Measurements from ENCODE around the gene SPATA24. TPM values are rescaled to one million over a fixed set of nuclear protein-coding genes. Genes with fewer than 3 reads are reported as not detected.
"Not testable (repeated sequence)": the region's sequence is repeated elsewhere in the genome, so short reads cannot be mapped to it uniquely, and the experiment has no call there.

Gene SPATA24
- total RNA-seq, 1 experiment from 2014 or later = 4.6 TPM

DNA sequence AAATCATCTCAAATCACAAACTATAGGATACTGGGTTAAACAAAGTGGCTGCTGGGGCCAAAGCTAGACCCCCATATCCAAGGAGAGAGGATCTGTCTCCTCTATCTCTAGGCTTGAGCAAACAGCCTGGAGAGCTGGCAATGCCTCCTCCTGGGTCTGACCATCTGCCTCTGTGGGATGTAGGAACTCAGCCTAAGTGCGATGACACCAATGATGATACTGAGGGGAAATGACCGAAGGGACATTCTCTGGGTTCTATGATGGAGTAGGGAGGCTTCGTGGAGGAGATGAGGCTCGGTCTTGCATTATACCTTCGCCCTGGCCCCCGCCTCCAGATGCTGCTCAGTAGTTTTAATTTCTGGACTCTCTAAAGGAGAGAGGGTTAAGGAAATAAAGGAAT is 9.3 kb upstream of the SPATA24 start:
- no peaks in the 10 kb centered on the region for H3K79me2 ChIP-seq (ENCODE audit: low read length)

DNA sequence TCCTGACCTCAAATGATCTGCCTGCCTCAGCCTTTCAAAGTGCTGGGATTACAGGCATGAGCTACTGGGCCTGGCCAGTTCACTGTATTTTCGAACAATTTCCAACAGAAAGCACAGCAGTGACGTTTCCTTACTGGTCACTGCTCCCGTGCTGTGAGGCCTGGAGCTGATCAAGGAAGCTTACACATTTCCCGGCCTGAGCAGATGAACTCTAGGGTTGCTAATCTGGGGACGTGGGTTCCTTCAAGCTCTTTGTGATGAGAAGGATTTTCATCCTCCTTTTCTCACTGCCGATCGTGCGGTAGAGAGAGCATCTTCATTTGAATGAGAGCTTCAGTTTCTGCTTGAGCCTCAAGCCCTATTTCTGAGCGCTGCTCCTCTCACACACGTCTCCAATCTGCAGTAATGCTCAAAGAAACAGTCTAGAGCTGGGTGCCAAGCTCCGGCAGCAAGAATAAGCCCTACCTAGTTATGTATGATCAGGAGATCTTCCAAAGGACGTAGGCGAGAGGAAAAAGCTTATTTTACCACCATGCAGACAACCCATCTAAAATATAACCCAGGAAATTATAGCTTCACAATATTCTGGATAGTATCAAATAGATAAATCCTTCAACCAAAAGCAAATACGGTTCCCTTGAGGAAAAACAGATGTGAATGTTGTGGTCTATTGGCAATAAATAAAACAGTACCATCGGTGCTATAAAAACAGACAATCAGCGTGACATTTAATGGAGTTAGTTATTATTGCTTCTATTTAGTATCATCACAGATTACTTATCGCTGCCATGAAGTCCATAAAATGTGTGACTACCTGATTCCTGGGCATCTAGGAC is 7.3 kb upstream of the SPATA24 start:
- H3K36me3 ChIP-seq (ENCODE audit: insufficient read depth, low read length) = no peaks in the 10 kb centered on the region
- no peaks in the 10 kb centered on the region for H3K79me2 ChIP-seq (ENCODE audit: low read length)
- H4K20me1 ChIP-seq (ENCODE audit: insufficient read depth, low read depth, low read length) = no peaks in the 10 kb centered on the region
- no peak for DNase-seq
- H3K9me3 ChIP-seq (ENCODE audit: low read length) = no peaks in the 10 kb centered on the region
- H3K4me1 ChIP-seq (ENCODE audit: low read length) = peaks cover 36% of the 10 kb centered on the region
- H3K27ac ChIP-seq (ENCODE audit: low read length) = no peak overlapping the region
- no peaks in the 10 kb centered on the region for H3K27me3 ChIP-seq (ENCODE audit: low read length)
- no peak overlapping the region for H2AFZ ChIP-seq (ENCODE audit: low read length)
- H3K9me2 ChIP-seq (replicated peaks; ENCODE audit: insufficient read depth, low read length) = no peaks in the 10 kb centered on the region
- no peak overlapping the region for H3K4me2 ChIP-seq (ENCODE audit: low read depth, low read length, poor library complexity, severe bottlenecking)
- H3K4me3 ChIP-seq (ENCODE audit: low read length) = no peak overlapping the region
- H3K9ac ChIP-seq (ENCODE audit: low read length) = no peak overlapping the region

More for the DNA sequence above, 9.3 kb upstream of the SPATA24 start:
- no peak for DNase-seq
- Histone ChIP-seq H3K4me2 (ENCODE audit: low read depth, low read length, poor library complexity, severe bottlenecking) (no peak overlapping the region), H3K36me3 (ENCODE audit: insufficient read depth, low read length) (no peaks in the 10 kb centered on the region), H2AFZ (ENCODE audit: low read length) (no peak overlapping the region), H3K9ac (ENCODE audit: low read length) (no peak overlapping the region), H4K20me1 (ENCODE audit: insufficient read depth, low read depth, low read length) (no peaks in the 10 kb centered on the region), H3K4me1 (ENCODE audit: low read length) (peaks cover 20% of the 10 kb centered on the region), H3K9me3 (ENCODE audit: low read length) (no peaks in the 10 kb centered on the region), H3K27me3 (ENCODE audit: low read length) (no peaks in the 10 kb centered on the region), H3K27ac (ENCODE audit: low read length) (no peak overlapping the region), H3K4me3 (ENCODE audit: low read length) (no peak overlapping the region), H3K9me2 (replicated peaks; ENCODE audit: insufficient read depth, low read length) (no peaks in the 10 kb centered on the region)

DNA sequence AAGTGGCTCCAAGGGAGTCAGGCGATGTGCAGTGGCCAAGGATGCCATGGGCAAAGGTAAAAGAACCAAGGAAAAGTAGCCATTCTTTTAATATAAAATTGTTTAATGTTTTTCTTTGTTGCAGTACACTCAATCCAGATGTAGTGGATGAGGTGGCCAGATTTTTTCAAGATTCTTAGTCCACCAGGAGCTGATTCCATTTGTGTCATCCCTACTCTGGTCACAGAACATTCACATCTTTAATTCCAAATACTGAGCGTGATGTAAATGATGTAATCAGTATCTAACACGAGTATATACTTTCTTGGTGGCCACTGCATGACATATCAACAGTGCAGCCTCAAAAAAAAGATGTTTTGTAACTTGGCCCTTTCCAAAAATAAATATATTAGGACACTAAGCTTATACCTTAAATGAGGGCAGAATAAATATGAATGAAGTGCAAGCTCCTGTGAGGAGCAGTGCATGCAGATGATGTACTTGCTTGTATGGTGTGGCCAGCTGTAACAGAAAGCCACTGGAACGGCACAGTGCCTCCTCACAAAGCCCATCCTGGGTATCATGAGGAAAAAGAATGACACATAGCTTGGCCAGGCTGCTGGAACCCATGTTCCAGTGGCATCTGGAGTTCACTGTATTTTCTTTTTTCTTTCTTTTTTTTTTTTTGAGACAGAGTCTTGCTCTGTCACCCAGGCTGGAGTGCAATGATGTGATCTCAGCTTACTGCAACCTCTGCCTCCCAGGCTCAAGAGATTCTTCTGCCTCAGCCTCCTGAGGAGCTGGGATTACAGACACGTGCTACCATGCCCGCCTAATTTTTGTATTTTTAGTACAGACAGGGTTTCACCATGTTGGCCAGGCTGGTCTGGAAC is 6.5 kb upstream of the SPATA24 start:
- Histone ChIP-seq H2AFZ (ENCODE audit: low read length) (no peak overlapping the region), H3K9ac (ENCODE audit: low read length) (no peak overlapping the region), H3K4me1 (ENCODE audit: low read length) (peaks cover 36% of the 10 kb centered on the region), H3K9me2 (replicated peaks; ENCODE audit: insufficient read depth, low read length) (no peaks in the 10 kb centered on the region), H3K79me2 (ENCODE audit: low read length) (no peaks in the 10 kb centered on the region), H4K20me1 (ENCODE audit: insufficient read depth, low read depth, low read length) (no peaks in the 10 kb centered on the region), H3K4me2 (ENCODE audit: low read depth, low read length, poor library complexity, severe bottlenecking) (no peak overlapping the region), H3K36me3 (ENCODE audit: insufficient read depth, low read length) (no peaks in the 10 kb centered on the region), H3K9me3 (ENCODE audit: low read length) (no peaks in the 10 kb centered on the region), H3K4me3 (ENCODE audit: low read length) (no peak overlapping the region), H3K27me3 (ENCODE audit: low read length) (no peaks in the 10 kb centered on the region), H3K27ac (ENCODE audit: low read length) (no peak overlapping the region)
- no peak for DNase-seq

DNA sequence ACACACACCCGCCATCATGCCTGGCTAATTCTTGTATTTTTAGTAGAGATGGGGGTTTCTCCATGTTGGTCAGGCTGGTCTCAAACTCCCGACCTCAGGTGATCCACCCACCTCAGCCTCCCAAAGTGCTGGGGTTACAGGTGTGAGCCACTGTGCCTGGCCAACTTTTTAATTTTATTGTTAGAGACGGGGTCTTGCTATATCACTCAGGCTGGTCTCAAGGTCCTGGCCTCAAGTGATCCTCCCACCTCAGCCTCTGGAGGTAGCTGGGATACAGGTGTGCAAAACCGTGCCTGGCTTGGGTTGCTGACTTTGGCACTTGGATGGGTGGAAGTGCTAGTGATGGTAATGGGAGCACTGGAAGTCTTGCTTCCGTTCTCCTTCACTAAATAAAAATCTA is 5.2 kb upstream of the SPATA24 start:
- H3K4me3 ChIP-seq (ENCODE audit: low read length); H3K27ac ChIP-seq (ENCODE audit: low read length); H4K20me1 ChIP-seq (ENCODE audit: insufficient read depth, low read depth, low read length); H3K9me3 ChIP-seq (ENCODE audit: low read length); H2AFZ ChIP-seq (ENCODE audit: low read length); H3K4me2 ChIP-seq (ENCODE audit: low read depth, low read length, poor library complexity, severe bottlenecking); H3K79me2 ChIP-seq (ENCODE audit: low read length); H3K27me3 ChIP-seq (ENCODE audit: low read length); DNase-seq; H3K36me3 ChIP-seq (ENCODE audit: insufficient read depth, low read length); H3K9ac ChIP-seq (ENCODE audit: low read length); H3K9me2 ChIP-seq (replicated peaks; ENCODE audit: insufficient read depth, low read length): not testable (repeated sequence)
- H3K4me1 ChIP-seq (ENCODE audit: low read length) = peaks cover 43% of the 10 kb centered on the region

DNA sequence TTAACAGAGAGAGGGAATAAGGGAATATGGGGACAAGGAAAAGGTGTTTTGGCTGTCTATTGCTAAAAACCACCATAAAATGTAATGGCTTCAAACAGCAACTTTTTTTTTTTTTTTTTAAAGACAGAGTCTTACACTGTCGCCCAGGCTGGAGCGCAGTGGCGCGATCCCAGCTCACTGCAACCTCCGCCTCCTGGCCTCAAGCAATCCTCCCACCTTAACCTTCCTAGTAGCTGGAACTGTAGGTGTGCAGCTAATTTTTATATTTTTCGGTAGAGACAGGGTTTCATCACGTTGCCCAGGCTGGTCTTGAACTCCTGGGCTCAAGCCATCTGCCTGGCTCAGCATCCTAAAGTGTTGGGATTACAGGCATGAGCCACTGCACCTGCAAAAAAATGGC is 4.3 kb upstream of the SPATA24 start:
- peaks cover 47% of the 10 kb centered on the region for H3K4me1 ChIP-seq (ENCODE audit: low read length)
- H3K27me3 ChIP-seq (ENCODE audit: low read length) = no peaks in the 10 kb centered on the region
- H3K4me3 ChIP-seq (ENCODE audit: low read length) = peak overlapping the region; percentile 45; the same call in 1 of the 2 replicates
- H3K9ac ChIP-seq (ENCODE audit: low read length) = peak overlapping the region; percentile 52; the same call in 1 of the 2 replicates
- H2AFZ ChIP-seq (ENCODE audit: low read length) = peak overlapping the region; percentile 96
- peak overlapping the region; percentile 82 for H3K27ac ChIP-seq (ENCODE audit: low read length)
- no peaks in the 10 kb centered on the region for H3K36me3 ChIP-seq (ENCODE audit: insufficient read depth, low read length)
- H4K20me1 ChIP-seq (ENCODE audit: insufficient read depth, low read depth, low read length) = no peaks in the 10 kb centered on the region
- peak overlapping the region; percentile 71 for H3K4me2 ChIP-seq (ENCODE audit: low read depth, low read length, poor library complexity, severe bottlenecking)
- no peaks in the 10 kb centered on the region for H3K9me2 ChIP-seq (replicated peaks; ENCODE audit: insufficient read depth, low read length)
- H3K79me2 ChIP-seq (ENCODE audit: low read length) = no peaks in the 10 kb centered on the region
- DNase-seq = no peak
- H3K9me3 ChIP-seq (ENCODE audit: low read length) = no peaks in the 10 kb centered on the region

DNA sequence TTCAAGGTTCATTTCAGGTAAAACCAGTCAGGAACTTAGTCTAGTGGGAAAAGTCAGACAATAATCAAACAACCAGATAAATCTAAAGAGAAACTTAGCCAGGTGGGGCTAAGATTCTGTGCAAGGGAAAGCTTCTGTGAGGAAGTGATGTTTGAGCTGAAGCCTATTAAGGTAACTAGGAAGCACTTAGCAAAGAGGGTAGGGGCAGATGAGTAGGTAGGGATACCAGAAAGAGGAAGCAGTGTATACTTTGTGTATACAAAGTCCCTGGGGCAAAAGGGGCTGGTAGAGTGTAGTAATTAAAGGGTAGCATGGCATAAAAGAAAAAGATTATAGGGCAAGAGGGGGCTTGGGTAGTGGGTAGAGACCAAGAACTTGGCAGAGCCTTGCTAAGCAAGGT is 3.6 kb upstream of the SPATA24 start:
- Histone ChIP-seq H3K36me3 (ENCODE audit: insufficient read depth, low read length) (no peaks in the 10 kb centered on the region), H3K9ac (ENCODE audit: low read length) (peak overlapping the region; percentile 52; the same call in 1 of the 2 replicates), H3K4me1 (ENCODE audit: low read length) (peaks cover 54% of the 10 kb centered on the region), H3K27me3 (ENCODE audit: low read length) (no peaks in the 10 kb centered on the region), H3K9me3 (ENCODE audit: low read length) (no peaks in the 10 kb centered on the region), H3K4me3 (ENCODE audit: low read length) (peak overlapping the region; percentile 45), H3K79me2 (ENCODE audit: low read length) (no peaks in the 10 kb centered on the region), H3K9me2 (replicated peaks; ENCODE audit: insufficient read depth, low read length) (no peaks in the 10 kb centered on the region), H2AFZ (ENCODE audit: low read length) (peak overlapping the region; percentile 96), H4K20me1 (ENCODE audit: insufficient read depth, low read depth, low read length) (no peaks in the 10 kb centered on the region), H3K27ac (ENCODE audit: low read length) (peak overlapping the region; percentile 82), H3K4me2 (ENCODE audit: low read depth, low read length, poor library complexity, severe bottlenecking) (peak overlapping the region; percentile 71)
- DNase-seq = peak; percentile 88

DNA sequence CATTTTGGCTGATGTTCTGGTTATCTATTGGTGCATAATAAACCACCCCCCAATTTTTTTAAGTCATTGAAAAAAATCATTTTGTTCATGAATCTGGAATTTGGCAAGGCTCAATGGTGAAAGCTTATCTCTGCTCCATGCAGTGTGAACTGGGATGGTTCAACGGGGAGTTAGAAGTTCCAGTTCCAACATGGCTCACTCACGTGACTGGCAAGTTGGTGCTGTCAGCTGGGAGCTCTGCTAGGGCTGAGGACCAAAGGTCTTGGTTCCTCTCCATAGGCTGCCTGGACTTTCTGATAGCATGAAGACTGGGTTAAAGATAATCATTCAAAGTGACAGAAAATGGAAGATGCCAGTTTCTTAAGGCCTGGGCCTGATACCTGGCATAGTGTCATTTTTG is 3.1 kb upstream of the SPATA24 start:
- Histone ChIP-seq H3K4me3 (ENCODE audit: low read length) (no peak overlapping the region), H3K27ac (ENCODE audit: low read length) (peak overlapping the region; percentile 82), H3K9me3 (ENCODE audit: low read length) (no peaks in the 10 kb centered on the region), H3K79me2 (ENCODE audit: low read length) (no peaks in the 10 kb centered on the region), H3K36me3 (ENCODE audit: insufficient read depth, low read length) (no peaks in the 10 kb centered on the region), H3K27me3 (ENCODE audit: low read length) (no peaks in the 10 kb centered on the region), H3K4me2 (ENCODE audit: low read depth, low read length, poor library complexity, severe bottlenecking) (peak overlapping the region; percentile 71), H3K9me2 (replicated peaks; ENCODE audit: insufficient read depth, low read length) (no peaks in the 10 kb centered on the region), H4K20me1 (ENCODE audit: insufficient read depth, low read depth, low read length) (no peaks in the 10 kb centered on the region), H3K9ac (ENCODE audit: low read length) (peak overlapping the region; percentile 23; the same call in 1 of the 2 replicates), H3K4me1 (ENCODE audit: low read length) (peaks cover 55% of the 10 kb centered on the region), H2AFZ (ENCODE audit: low read length) (peak overlapping the region; percentile 96)
- DNase-seq = no peak

DNA sequence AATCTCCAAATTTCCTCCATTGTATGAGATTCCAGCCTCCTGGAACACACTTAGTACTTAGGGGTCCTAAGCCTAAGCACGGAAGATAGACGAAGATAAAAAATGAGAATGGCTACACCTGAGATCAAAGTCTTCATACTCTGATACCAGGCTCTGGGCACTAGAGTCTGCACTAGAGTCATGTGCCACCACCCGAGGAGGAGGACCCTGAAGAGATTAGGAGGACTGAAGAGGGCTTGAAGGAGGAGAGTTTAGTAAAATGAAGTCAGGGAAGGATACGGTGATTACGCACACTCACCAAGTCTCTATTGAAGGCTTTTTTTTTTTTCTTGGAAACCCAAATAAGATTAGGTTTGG is 573 bp upstream of the SPATA24 start:
- peaks cover 46% of the 10 kb centered on the region for H3K4me1 ChIP-seq (ENCODE audit: low read length)
- no peaks in the 10 kb centered on the region for H4K20me1 ChIP-seq (ENCODE audit: insufficient read depth, low read depth, low read length)
- H3K9ac ChIP-seq (ENCODE audit: low read length) = peak overlapping the region; percentile 71
- H2AFZ ChIP-seq (ENCODE audit: low read length) = peak overlapping the region; percentile 74
- no peaks in the 10 kb centered on the region for H3K36me3 ChIP-seq (ENCODE audit: insufficient read depth, low read length)
- no peak for DNase-seq
- peak overlapping the region; percentile 70 for H3K4me3 ChIP-seq (ENCODE audit: low read length)
- no peaks in the 10 kb centered on the region for H3K79me2 ChIP-seq (ENCODE audit: low read length)
- H3K27me3 ChIP-seq (ENCODE audit: low read length) = no peaks in the 10 kb centered on the region
- H3K9me3 ChIP-seq (ENCODE audit: low read length) = no peaks in the 10 kb centered on the region
- no peaks in the 10 kb centered on the region for H3K9me2 ChIP-seq (replicated peaks; ENCODE audit: insufficient read depth, low read length)
- H3K4me2 ChIP-seq (ENCODE audit: low read depth, low read length, poor library complexity, severe bottlenecking) = peak overlapping the region; percentile 92
- H3K27ac ChIP-seq (ENCODE audit: low read length) = peak overlapping the region; percentile 77

Measured in Karpas-422 (cell line).